HG03558 (cell line): ENCODE results near the gene RGS12.
A peak's percentile ranks its signal among the peaks of the same experiment; 100 is the strongest.

ENCODE experiments used
- ATAC-seq: cut with Tn5 transposase; IDR thresholded peaks from one replicate; pipeline ENCODE4 v1.9.1; 2021; ENCODE audit warnings: moderate number of reproducible peaks; ENCODE audit not compliant: unreplicated experiment; ENCODE audit errors: extremely low read depth

Gene RGS12

DNA sequence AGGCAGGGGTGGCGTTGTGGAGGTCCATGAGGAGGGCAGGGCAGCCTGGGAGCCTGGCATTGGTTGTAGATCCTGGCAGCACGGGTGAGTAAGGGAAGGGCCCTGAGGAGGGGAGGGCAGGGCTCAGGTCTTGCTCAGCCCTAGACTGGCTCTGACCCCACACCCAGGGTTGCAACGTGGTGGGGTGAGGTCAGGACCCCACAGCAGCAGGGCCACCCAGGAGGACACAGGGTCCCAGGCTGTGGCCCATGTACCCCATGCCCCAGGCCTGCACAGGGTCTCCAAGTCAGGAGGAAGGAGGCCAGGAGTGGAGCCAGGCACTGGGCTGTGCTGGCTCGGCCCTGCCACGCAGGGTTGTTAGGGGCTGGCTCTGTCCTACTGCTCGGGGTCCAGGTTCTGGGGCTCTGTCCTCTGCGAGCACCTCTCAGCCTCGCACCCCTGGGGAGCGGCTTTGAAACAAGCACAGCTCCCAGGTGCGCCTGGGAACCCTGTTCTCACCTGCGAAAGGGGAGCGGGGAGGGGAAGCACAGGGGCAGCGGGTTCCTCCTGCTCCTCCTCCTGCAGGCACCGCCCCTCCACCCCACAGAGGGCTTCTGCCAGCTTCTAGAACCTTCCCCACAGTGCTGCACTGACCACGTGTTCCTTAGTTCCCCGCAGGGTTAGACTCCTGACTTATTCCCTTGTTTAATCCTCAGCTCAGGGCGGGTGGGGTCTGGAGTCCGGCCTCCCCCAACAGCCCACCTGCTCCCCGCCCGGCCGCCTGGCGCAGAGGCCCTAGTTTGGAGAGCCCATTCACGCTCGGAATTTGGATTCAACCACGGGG, 23.5 kb upstream of the RGS12 start:
- ATAC-seq, result no peak

DNA sequence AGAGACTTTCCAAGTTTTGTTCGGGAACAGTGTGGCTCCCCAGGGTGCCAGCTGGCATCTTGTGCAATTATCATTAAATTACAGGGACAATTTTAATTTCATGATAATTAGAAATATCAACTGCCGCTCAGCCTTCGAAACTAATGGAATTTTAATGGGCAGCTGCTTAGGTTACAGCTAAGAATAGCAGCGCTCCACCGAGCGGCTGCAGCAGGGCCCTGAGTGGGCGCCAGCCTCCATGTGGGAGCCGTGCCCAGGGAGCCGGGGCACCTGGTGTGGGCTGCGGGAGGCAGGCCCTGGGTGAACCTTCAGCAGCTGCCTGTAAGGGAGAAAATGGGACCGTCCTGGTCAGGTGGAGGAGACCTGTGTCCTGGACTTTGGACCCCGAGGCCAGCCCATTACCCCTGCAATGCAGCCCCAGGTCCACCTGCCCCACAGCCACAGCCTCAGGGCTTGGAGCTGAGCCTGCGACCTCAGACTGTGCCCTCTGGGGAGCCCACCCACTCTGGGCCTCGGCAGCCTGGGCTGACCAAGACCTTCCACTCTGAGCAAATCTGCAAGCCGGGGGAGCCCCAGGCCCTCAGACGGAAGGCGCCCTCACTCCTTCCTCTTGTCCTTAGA, 22.7 kb upstream of the RGS12 start:
- ATAC-seq, result no peak

DNA sequence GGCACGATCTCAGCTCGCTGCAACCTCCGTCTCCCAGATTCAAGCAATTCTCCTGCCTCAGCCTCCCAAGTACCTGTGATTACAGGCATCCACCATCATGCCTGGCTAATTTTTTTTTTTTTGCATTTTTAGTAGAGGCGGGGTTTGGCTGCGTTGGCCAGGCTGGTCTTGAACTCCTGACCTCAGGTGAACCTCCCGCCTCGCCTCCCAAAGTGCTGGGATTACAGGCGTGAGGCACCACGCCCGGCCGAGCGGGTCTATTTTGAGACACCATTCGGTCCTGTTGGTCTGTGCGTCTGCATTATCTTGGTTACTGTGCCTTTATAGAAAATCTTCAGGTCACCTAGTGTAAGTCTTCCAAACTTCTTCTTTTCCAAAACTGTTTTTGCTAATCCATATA, 21.7 kb upstream of the RGS12 start:
- ATAC-seq, result no peak

DNA sequence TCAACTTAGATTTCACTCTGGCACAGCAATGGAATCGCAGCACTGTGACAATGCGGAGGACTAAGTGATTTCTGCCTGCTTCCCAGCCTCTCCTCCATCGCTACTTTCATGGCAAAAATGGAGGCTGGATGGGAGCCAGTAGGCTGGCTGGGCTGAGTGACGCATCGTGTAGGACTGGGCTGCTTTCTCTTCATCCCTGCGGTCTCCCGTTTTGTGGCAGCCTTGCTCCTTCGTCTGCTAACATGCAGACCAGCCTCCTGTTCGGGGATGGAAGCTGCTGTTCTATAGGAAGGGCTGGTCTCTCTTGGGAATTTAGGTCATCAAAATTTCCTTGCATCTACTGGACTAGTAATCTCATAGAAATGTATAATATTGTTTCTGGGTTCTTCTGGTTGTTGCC, 15.8 kb upstream of the RGS12 start:
- no peak for ATAC-seq

DNA sequence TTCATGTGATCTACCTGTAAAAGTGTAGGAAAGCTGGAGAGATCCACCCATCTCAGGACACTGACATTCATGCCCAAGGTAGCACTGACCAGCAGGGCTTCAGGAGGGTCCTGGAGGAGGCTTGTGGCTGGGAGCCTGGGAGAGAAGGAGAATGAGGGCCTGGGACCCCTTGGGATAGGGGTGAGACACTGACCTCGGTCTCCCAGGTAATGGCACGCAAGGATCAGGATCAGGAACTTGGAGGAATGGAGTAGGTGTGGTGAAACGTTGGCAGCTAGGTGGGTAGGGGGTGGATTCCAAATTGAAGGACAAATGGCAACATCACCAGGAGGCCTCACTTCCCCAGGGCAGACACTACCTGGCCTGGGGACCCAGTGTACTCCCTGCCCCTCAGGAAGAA, 12.4 kb upstream of the RGS12 start:
- no peak for ATAC-seq

DNA sequence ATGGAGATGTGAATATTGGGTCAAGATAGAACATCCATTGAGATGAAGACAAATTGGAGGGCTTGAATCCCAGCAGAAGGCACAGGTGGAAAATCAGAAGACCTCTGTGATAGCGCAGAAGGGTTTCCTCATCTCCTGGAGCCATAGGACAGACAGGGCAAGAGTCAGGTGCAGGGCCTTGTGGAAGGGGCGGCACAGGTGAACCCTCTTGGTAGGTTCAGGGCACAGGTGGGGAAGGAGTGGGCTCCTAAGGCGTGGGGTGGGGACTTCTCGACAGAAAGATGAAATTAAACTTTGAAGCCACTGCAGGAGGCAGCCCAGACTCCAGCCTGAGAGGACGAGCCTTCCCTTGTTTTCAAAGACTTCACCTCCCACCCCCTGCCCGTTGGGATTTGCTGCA, 9.3 kb upstream of the RGS12 start:
- no peak for ATAC-seq

DNA sequence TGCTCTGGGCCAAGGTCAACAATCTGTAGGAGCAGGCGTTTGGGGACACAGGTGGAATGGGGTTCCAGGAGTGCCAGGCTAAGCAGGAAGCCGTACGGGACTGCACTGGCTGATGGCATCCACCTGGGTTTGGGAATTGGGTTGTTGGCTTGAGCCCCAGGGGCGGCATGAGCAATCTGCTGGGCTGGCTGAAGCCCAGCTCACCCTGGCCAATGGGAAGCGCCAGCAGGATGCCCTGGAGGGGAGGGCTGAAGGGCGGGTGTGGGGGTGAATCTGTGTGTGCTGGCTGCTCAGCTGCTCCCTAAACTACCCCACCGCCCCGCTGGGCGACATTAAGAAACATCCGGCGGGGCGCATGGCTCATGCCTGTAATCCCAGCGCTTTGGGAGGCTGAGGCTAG, 8.9 kb upstream of the RGS12 start:
- no peak for ATAC-seq

DNA sequence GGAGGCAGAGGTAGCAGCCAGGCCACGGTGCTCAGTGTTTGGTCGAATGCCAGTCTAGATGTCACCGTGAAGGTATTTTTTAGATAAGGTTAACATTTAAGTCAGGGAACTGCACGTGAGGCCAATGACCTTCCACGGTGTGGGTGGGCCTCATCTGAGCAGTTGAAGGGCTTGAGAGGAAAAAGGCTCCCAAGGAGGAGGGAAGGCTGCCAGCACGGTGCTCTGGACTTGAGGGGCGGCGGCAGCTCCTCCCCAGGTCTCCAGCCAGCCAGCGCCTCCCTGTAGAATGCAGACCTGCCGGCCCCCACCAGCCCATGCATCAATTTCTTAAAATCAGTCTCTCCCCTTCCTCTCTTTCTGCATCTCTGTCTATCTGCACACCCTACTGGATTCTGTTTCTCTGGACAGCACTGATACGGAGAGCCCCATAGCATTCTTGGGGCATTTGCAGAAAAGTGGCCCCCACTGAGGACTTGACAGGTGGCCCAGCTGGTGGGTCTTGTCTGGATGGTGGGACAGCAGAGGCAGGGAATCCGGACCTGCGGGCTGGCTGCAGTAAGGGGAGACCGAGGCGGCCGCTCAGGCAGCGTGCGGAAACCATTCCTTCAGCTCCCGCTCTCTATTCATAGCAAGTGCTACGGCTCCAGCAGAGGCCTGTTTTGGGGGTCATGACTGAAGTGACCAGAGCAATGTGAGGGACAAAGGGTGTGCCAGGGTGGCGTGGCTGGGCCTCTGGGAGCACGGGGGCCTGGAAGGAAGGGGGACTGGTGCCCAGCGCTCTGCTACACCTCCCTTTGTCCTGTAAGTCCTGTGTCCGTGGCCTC, 7.9 kb upstream of the RGS12 start:
- no peak for ATAC-seq

DNA sequence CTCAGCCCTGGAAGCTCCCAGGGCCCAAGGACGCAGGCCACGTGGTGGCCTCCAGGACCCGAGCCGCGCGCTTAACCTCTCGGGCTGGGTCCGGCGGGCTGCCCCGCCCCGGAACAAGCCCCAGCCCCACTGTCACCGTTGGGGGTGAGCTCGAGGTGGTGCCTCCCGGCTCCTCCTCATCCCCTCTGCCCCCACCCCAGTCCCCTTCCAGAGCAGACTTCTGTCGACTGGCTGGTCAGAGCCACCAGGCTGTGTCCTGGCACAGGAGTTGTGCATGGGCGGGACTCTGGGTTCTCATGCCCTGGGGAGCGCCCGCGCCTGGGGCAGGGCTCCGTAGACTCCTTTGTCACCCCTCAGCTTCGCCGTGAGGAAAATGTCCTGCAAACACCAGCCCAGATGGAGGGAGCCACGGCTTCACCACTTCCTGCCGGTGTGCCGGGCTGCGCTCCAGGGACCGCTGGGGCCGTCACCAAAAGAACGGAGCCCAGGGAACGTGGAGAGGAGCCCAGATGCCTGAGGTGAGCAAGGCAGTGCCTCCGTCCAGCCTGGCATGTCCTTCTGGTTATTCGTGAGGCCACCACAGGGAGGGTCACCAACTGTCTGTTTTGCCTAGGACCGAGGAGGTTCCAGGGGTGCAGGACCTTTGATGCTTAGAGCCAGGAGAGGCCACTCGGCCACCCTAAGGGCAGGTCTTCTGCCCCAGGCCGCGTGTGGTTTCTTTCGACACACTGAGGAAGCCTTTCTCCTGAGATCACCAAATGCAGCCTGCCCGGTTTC, 7.1 kb upstream of the RGS12 start:
- no peak for ATAC-seq

DNA sequence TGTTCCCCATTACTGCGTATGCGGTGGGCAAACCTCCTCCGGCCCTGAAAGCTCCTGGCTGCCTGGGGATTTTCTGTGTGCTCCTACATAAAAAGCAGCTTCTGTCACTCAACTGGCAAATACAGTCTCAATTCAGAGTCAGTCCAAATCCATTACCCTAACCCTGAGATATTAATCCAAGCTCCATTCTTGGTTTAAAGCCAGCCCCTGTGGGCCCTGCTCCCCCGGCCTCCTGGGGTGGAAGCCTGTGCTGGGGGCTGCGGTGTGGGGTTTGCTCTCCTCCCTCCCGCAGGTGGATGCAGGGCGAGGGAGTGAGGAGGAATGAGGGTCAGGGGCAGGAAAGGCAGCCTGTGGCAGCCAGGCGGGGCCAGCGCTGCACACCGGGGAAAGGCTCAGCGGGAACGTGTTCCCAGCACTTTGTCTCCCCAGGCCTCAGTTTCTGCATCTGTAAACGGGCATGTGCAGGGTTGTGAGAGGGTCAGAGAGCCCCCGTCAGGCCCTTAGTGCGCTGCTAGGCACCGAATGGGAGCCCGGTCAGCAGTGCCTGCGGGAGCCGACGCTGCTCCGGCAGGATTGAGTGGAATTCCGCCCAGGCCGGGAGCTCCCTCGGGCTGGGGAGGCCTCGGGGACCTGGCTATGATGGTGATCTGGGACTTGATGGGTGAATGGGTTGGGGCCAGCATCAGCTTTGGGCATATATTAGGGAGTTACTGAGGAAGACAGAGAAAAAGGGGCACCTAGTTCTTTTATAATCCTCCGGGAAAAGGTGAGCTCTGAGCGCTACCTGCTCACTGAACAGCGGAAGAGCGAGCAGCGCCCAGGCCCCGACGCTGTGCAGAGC, 6.3 kb upstream of the RGS12 start:
- ATAC-seq, result no peak

DNA sequence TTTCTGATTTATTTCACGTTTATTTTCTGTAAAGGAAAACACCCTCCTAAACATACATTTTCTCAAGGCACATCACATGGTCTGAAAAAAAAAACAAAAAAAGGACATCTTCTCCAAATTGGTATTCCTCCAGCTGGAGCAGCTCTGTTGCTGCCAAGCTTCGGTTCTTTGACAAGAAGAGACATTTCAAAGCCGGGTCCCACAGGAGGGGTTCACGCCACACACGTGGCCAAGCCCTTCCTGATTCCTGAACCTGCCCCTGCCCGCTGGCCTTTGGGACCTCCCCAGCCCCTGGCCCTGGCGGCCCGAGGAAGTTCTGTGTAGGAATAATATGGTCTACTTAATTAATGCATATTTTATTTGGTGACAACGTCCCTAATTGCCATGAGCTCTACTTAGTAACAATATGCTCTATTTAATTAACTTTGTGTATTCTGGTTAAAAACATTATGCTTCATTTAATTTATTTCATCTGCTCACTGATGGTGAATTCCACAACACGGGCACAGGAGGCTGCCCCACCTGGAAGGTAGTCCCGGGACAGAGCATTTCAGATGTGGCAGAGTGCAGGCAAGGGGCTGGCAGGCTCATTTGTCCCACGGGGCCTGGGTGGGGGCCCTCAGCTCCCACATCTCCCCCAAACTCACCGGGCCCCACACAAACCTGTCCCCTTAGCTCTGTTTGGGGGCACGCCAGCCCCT, 5.4 kb upstream of the RGS12 start:
- ATAC-seq, result no peak

DNA sequence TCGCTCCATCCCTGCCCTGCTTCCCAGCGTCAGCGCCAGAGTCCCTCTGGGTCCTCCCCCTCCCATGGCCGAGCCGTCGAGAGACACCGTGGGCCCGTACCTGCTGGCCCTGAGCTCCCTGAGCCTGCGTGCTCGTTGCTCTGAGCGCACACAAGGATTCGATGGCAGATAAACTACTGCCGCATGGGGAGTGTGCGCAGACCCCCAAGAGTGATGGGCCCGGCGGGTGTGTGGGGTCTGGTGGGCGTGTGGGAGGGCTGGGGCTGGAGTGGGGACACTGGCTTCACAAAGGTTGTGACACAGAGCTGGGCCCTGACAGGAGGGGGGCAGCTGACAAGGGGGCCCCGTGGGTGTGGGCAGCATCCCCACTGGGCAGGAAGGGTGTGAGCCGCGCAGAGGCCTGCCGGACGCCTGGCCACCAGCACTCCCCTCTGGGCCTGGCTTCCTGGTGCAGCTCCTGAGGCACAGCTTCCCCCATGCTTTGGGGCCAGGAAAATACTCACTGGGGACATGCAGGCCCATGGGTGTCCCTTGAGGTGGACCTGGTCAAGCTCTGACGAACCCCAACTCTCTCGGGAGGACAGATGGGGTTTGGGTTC, 4.8 kb upstream of the RGS12 start:
- ATAC-seq, result no peak

DNA sequence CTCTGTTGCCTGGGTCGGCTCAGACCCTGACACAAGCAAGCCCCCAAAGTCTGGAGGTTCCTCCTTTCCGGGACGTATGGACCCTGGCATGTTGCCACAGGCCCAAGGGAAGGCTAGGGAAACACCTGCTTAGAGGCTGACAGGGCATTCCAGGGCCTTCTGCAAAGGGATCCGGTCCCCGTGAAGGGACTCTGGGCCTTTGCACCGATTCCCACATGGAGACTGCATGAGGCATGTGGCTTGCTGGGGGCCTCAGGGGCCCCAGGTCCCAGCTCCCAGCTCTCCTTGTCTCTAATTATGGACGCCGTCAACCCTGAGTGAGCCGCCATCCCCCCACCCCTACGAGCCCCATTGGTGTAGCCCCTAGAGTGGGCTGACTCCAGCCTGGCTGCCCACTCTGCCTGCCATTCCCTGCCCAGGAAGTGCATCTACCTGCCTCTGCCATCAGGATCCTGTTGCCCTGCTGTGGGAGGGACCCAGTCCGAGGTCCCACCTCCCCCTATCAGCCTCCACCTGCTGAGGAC, 4.2 kb upstream of the RGS12 start:
- ATAC-seq, result no peak

DNA sequence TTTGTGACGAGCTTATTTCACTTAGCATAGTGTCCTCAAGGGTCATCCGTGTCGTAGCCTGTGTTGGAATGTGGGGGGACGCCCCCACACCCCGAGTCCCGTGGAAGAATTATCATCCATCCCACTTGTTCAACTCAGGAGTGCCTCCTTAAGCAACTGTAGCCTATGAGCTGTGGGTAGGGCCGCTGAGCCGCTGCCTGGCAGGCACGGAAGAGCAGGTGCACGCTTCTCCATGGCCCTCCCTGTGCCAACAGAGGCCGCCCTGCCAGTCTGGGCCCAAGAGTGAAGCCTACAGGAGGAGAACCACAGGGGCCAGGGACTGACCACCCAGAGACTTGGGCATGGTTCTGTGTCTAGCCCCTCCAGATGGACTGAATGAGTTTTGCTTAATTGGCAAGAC, 2.3 kb upstream of the RGS12 start:
- ATAC-seq, result no peak

DNA sequence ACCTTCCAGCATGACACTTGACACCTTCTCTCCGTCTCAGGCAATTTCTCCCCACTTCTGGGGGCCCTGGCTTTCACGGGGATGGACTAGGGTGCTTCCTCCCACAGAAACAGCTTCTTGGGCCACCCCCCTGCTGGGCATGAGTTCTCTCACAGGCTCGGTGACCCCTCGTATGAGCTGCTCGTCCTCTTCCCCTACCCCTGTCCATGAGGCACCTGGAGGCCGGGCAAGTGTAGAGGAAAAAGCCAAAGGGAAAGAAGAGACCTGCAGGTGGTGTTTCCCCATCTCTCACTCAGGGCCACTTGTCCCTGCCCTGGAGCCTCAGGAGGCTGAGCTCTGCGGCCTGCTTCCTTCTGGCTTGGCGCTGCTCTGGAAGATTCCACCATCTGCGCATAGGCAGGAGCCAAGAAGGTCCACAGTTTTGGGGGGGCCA, 1.9 kb upstream of the RGS12 start:
- ATAC-seq, result no peak

DNA sequence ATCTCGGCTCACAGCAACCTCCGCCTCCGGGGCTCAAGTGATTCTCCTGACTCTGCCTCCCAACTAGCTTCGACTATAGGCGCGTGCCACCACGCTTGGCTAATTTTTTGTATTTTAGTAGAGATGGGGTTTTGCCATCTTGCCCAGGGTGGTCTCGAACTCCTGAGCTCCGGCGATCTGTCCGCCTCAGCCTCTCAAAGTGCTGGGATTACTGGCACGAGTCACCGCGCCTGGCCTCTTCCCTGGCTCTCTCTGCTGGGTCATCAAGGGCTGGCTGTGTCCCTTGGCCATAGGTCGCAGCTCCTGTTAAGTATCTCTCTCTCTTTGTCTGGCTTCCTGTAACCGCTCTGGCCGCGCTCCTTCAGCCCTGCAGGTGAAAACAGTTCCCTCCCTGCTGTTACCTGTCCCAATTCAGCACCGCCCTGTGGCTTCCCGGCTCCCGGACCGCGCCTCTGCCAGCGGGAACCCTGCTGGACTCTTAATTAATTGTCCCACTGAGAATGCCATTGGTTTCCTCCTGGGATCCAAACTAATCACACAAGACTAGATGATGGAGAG, 1.3 kb upstream of the RGS12 start:
- ATAC-seq, result no peak

DNA sequence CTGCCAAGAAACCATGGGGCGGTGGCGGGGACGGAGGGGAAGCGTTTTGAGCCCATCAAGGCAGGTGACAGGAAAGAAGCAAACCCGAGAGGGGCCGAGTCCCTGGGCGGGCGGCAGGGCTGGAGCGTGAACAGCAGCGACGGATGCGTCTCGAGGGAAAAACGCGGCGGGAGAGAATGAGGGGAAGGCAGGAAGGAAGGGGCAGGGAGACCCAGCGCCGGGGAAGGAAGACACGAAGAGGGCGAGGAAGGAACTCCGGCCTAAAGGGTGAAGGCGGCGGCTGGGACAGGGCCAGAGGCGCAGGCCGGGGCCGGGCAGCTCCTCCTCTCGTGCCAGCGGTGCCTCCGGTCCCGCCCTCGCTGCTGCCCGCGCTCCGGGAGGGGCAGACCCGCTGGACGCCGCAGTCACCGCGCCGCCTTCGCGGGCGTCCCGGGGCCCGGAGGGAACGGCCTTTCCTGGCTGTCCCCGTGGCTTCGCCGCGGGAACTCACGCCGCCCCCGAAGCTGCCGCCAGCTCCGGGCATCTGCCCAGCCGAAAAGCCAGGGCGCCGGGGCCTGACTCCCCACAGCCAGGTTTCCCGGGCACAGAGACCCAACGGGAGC, 751 bp upstream of the RGS12 start:
- peak; percentile 5 for ATAC-seq
